AG04450 (cell line): ENCODE measurements around the gene GRPR. TPM values are rescaled to one million over a fixed set of nuclear protein-coding genes. Genes with fewer than 3 reads are reported as not detected.

ENCODE experiments used
- CTCF ChIA-PET: fragments of 300-600, 350-600 bp; formaldehyde crosslinking; extraction: SDS; loops from one replicate; lab custom pipeline; 2022; ENCODE audit warnings: antibody characterized with exemption, inconsistent platforms; lab: Charles Lee
- POLR2A ChIA-PET: fragments of 350-600 bp; formaldehyde crosslinking; extraction: SDS; loops from one replicate; lab custom pipeline; 2021; ENCODE audit warnings: antibody characterized with exemption, inconsistent platforms; lab: Yijun Ruan, JAX
- DNase-seq: peaks from one replicate; pipeline ENCODE4 v3.0.0-alpha.2; 2011; ENCODE audit warnings: low read depth, low spot score
- H3K27ac ChIP-seq: one replicate; pipeline ENCODE4 v1.5.1; 2012; ENCODE audit warnings: low read depth, low read length, control low read depth
- H3K27me3 ChIP-seq: one replicate; pipeline ENCODE4 v1.6.0; 2012; ENCODE audit warnings: low read length; ENCODE audit not compliant: control insufficient read depth, insufficient read depth
- H3K4me3 ChIP-seq: 2 replicates; pipeline ENCODE4 v1.5.1; 2011; ENCODE audit warnings: mild to moderate bottlenecking, low read depth, low read length, control low read depth
- H3K9me3 ChIP-seq: 2 replicates; pipeline ENCODE4 v1.5.1; 2012; ENCODE audit warnings: low read length; ENCODE audit not compliant: control insufficient read depth, insufficient read depth
- CTCF ChIP-seq: IDR thresholded peaks from 2 replicates; pipeline ENCODE4 v1.5.1; 2011; ENCODE audit warnings: low read depth, low read length, control low read depth, inconsistent platforms
- polyA plus RNA-seq: library from polyadenylated mRNA; depleted of rRNA; stranded (reverse); fragments of >200 nt; gene quantifications from 2 replicates; pipeline ENCODE4 v1.2.3, GENCODE V29; 2011

The GRPR gene
- polyA plus RNA-seq, 1 experiment, result 1.7 TPM

DNA sequence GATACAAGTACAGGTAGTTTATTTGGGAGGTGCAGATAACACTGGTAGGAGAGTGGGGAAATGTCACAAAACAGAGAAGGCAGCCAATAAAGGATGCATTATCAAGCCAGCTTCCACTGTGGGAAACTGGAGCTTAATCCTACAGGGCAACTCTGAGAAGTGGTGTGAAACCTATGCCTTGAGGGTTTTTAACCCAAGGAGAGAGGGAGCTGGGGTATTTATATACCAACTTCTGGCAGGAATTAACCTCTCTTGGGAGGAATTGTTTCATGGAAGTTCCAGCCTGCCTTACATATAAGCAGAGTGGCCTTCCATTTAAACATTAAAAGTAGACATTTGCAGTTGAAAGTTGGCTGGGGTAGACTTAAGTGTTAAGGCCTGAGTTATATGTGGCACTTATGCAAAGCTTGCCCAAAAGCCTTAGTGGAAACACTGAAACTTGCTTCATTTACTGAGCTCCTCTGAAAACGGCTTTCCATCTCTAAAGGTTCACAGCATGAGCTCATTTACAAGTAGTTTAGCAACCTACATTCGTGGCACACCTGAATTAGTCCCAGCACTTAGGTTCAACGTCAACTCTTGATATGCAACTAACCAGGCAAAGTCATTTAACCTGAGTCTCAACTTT is 63.1 kb downstream of the GRPR start:
- no peaks in the 10 kb centered on the region; the same call in 1 of the 2 replicates for H3K9me3 ChIP-seq

GRCh38 chrX:16187024-16187760 is 63.8 kb downstream of the GRPR start:
- no peak for DNase-seq
- TF ChIP-seq CTCF, result no peak
- no peak overlapping the region for H3K27ac ChIP-seq
- no peak overlapping the region for H3K4me3 ChIP-seq
- H3K27me3 ChIP-seq, result no peaks in the 10 kb centered on the region
- POLR2A ChIA-PET, result no interaction called here
- CTCF ChIA-PET, result interaction anchor here (0.6 kb wide), 1 partner anchor 33 kb away, joined by 5 read pairs; no protein-coding TSS in a partner anchor
- no peaks in the 10 kb centered on the region; the same call in 1 of the 2 replicates for H3K9me3 ChIP-seq

More for the DNA sequence above, 63.1 kb downstream of the GRPR start:
- Histone ChIP-seq H3K4me3 (no peak overlapping the region), H3K27me3 (no peaks in the 10 kb centered on the region), H3K27ac (no peak overlapping the region)
- TF ChIP-seq CTCF, result no peak
- ChIA-PET POLR2A (no interaction called here), CTCF (interaction anchor here (0.6 kb wide), 1 partner anchor 32 kb away, joined by 5 read pairs; no protein-coding TSS in a partner anchor)
- DNase-seq, result no peak

DNA sequence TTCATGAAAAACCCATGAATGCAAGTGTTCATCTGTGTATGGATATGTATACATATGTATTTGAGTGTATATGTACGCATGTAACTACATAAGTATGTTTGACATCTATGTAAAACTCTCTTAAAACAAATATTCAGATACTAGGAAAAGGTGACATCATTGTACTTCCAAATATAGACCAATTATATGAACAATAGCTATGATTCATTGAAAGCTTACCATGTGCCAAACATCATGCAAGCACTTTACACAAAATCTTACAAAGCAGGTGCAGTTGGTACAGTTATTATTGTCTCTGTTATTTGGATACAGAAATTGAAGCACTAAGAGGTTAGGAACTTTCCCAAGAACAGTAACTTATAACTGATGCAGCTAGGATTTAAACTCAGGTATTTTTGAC is 65.3 kb downstream of the GRPR start:
- H3K27me3 ChIP-seq, result no peaks in the 10 kb centered on the region
- H3K4me3 ChIP-seq, result no peak overlapping the region
- POLR2A ChIA-PET, result no interaction called here
- DNase-seq, result no peak
- CTCF ChIA-PET, result no interaction called here
- H3K27ac ChIP-seq, result no peak overlapping the region
- no peak for TF ChIP-seq CTCF
- no peaks in the 10 kb centered on the region; the same call in 1 of the 2 replicates for H3K9me3 ChIP-seq

- no peak for TF ChIP-seq CTCF
- Histone ChIP-seq H3K4me3 (no peak overlapping the region), H3K27me3 (no peaks in the 10 kb centered on the region), H3K9me3 (no peaks in the 10 kb centered on the region), H3K27ac (no peak overlapping the region)
- POLR2A ChIA-PET, result no interaction called here
- CTCF ChIA-PET, result no interaction called here
- DNase-seq, result no peak
Observed at GRCh38 chrX:16191605-16192004, 68.2 kb downstream of the GRPR start.

DNA sequence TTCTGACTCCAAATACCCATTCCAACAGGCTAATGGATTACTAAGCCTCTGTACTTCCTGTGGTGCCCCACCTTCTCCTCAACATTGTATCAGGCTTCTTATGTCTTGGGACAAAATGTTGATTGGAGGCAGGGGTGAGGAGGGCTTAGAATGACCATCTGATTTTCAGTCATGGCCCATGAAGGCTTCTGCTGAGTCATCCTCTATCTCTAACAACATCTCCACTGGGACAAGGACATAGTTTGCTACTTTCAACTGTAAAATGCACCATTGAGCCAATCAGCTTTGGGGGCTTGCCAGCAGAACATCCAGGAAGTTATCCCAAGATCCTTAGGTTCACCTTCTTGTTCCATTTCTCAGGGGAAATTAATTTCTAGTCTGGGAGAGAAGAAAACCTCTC is 73.5 kb downstream of the GRPR start:
- no peak for DNase-seq
- H3K27ac ChIP-seq, result no peak overlapping the region
- CTCF ChIA-PET, result no interaction called here
- POLR2A ChIA-PET, result no interaction called here
- H3K9me3 ChIP-seq, result no peaks in the 10 kb centered on the region
- no peak for TF ChIP-seq CTCF
- no peak overlapping the region for H3K4me3 ChIP-seq
- H3K27me3 ChIP-seq, result no peaks in the 10 kb centered on the region
